SIG-M5 treated with dmso at 0.1 percent for 504 hours (cell line): ENCODE data around the gene POLN.

Source experiments
- DNase-seq: peaks from one replicate; lab custom pipeline; 2025; ENCODE audit not compliant: unreplicated experiment; lab: John Stamatoyannopoulos, UW

The POLN gene

DNA sequence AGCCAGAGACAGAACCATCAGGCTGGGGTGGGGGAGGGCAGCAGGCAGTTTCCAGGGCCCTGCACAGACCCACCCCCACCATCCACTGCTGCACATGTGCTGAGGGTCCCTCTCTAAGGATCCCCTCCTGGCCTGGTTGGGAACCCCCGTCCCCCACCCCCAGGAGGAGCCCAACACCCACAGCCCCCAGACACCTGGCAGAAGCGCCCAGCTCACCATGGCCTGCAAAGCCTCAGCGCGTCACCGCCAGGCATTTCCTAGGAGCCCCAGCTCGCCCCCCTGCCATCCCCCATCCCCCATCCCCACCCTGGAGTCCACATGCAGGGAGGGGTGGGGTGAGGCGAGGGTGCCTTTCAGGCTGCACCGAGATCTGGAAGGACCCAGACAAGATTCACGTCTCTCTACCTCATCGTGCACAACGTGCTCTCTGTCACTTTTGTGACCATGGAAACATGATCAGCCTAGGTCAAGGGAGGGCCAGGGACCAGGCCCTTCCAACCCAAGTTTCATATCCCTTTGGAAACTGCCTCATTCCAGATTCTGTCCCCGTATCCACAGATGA lies 10.7 kb upstream of the POLN start:
- DNase-seq = no peak

DNA sequence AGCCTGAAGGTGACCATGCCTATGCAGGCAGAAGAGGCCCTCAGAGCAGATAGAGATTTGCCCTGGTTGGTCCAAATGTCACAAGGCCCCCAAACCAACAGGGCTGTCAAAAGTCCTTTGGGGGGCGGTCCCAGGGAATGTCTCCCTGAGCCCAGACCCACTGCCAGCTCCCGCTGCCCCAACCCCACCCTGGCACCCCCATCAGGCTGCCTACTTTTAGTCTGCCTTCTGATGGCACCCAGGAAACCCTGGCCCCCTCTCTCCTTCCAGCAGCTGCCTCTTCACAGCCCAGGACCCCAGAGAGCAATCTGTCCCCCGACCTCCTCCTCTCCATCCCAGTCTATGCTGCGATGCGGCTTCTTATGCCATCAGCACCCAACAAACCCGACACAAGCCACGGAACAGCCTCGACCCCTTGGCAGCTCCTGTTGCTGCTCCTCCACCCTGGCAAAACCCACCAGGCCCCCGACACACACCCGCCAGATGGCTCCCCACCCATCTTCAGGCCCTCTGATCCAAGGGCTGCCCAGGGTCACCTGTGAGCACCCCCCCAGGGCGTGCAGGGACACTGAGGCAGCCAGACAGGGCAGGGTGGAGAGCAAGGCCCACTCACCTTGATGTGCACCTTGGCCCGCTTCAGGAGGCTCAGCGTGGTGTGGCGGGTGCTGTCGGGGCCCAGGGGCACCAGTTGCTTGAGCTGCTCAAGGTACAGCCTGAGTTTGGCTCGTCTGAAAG lies 10.0 kb upstream of the POLN start:
- no peak for DNase-seq

DNA sequence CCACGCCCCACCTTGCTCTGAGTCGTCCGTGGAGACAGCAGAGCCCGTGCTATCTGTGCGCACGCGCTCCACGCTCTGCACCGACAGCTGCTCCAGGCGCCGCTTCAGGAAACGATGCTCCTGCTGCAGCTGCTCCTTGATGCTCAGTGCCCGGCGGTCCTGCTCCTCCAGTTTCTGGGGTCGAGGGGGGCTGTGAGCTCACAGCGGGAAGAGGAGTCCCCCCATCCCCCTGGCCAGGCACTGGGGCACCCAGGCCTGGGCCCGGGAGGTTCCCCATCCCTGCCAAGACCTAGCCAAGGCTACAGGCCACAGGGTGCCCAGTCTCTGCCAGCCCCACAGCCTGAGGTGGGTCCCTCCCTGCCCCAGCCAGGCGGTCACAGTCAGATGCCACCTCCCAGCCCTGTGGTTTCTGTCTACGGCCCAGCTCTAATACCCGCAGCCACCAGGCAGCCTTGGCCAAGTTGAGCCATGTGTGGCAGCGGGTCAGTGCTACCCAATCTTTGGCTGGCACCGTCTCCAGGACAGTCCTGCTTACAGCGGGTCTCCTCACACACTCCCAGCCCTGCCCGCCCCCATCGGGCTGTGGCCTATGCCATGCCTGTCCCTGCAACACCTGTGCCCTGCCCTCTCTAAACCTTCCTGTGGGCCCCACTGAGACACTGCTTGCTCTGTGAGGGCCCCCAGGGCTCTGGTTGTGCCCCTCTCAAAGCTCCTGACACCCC lies 9.3 kb upstream of the POLN start:
- DNase-seq = no peak

DNA sequence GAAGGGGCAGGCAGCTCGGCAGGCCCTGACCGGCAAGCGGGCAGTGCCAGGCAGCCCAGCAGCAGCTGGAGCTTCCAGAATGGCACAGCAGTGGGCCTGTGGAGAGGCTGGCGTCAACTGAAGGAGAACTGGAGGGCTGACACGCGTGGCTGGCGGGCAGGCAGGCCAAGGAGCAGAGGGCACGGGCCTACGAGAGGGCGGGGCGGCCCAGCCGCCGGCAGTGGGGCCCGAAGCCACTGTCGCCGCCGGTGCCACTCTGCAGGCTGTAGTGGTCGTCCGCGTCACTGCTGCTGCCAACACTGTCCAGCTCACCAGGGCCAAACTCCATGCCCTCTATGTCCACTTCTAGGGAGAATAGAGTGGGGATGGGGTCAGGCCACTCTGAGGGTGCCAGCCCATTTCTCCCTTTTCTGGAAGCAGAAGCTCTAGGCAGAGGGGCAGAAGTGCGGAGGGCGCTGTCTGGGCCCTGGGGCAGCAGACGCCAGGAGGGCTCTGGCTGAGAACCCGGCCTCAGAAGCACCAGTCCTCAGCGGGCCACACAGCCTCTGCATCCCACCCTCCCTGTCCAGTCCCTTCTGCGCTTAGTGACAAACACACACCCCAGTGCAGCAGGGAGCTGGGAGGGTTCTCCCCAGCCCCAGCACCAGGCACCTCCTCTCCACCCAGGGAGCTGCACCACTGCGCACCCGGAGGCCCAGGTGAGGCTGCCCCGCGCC lies 8.6 kb upstream of the POLN start:
- DNase-seq = no peak

DNA sequence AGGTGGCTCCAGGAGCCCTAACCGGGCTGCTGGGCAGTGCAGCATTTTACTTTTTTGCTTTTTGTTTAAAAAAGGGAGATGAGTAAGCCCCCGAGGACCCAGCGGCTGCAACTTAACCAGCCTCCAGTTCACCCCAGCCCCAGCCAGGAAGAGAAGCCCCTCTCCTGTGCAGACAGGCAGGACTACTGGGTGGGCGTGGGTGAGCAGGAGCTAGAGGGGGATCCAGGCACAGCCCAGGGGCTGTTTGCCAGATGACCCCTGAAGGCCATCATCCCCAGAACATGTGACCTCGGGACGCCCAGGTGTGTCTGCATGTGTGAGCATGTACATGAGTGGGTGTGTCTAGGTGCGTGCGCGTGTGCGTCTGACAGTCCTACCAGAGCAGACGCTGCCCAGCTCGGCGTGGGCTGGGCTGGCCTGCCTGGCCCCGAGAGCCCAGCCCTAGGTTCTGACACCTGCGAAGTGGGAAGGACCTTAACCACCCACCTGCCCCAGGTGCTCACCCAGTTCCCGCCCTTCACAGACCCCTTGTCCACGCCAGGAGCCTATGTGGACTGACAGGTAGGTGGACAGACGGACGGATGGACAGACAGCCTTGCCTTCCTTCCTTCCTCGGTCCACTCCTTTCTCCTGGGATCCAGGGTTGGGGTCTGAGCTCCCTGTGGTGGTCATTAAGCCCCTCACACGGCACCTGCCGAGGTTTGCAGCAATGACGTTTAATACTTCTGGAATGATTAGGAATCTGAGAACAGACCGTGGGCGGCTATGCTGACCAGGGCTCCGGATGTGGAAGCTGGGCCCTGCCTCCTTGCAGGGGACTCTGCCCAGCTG lies 7.8 kb upstream of the POLN start:
- DNase-seq = no peak

DNA sequence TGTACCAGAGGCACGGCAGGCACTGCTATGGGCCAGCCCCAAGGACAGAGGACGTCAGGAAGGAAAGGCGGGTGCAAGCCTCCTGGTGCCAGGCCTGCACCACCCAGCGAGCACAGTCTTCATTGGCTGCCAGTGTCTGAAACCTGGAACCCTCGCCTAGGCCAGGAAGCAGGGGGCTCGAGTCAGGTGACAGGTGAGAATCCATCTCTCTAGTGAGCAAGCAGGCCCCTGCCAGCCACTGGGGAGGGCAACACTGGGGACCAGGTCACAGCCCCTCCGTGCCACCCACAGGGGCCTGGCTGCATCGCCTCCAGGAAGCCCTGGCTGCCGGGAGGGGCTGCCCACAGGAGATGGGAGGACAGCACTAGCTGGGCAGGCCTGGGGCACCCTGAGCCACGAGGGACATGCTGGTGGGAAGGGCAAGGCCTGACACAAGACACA lies 6.9 kb upstream of the POLN start:
- no peak for DNase-seq

DNA sequence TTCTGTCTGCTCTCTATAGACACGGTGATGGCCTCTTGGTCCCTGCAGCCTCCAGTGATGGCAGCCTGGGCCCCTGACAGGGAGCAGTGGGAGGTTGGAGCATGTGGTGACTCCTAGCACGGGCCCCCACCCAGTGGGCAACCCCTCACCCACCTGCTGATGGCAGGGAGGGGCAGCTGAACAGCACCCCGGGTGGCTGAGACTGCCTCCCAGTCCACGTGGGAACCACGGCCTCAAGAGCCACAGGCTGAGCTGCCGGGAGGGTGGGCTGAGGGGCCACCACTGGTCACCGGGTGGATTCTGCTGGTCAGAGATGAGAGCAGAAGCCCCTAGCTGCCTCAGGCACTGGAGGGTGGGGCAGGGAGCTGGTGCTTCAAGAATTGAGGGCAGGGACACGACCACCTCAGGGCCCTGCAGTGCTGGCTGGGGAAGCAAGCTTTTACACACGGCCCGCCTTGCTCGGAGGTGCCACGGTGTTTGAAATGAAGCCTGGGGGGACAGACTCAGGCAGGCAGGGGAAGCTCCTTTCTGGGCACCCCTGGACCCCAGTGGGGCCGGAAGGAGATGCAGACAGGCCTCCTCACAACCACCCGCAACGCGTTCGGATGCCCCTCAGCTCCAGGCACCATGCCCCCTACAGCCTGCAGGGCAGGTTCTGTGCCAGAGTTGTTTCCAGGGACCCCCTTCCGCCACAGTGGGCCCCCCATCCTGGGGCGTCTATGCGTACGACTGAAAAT lies 6.3 kb upstream of the POLN start:
- no peak for DNase-seq

DNA sequence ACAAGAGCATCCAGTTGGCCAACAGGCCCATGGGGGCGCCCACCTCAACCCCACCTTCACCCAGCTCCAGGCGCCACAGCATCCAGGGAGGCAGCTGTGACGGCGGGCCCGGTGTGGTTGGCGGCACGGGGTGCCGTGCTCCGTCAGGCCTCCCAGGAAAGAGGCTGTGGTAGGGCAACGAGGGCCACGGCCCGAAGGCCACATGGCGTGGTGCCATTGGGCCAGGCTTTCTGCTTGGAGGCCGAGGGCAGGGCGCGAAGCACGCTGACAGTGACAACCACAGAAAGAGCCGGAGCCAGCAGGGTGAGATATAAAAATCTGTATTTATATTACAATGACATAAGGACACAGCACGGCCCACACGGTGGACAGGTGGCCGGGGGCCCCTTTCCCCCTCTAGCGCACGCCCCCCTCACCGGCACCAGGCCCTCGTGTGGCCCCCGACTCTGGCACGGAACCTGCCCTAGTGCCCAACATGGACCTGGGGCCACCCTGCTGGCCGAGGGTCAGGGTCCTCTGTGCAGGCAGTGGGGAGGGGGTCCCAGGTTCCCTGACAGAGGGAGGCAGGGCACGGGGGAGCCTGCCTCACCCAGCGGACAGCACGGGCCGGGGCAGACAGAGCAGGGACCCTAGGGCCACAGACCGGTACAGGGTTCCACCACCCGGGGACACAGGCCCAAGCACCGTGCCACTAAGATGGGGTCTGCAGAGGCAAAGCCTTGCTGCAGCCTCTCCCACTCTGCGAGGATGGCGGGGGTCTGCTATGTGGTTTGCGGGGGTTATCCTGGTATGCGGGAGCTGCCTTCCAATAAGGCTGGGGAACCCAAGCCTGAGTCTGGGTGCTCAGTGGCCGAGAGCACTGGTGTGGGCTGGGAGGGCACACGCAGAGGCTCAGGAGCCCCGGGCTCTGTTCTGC lies 5.5 kb upstream of the POLN start:
- no peak for DNase-seq

DNA sequence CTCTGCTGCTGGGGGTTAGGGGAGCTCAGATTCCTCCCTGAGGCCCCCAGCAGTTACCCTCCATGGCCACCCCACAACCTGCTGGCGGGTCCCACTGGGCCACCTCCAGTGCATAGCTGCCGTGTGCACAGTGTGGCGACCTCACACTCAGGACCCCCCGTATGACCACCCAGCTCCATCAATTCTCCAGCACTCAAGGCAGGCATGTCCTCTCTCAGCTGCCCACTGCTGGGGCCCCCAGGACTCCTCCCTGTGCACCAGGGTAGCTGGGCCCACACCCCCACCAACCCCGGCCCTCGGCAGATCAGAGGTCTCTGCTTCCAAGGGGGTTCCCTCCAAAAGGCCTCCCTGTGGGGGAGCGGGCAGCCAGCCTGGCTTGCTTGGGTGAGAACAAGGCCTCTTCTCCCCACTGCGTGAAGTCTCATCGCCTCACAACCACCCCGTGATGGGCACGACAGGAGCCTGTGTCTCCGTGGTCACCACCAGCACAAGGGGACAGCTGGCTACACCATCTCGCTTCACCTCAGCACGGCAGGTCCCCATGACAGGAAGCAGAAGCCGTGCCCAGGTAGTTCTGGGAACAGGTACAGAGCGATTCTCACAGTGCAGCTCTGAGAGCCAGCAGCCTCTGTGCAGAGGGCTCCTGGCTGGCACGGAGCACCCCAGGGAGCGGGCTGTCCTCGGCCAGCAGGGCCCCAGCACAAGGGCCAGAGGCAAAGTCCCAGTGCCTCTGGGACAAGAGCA lies 4.6 kb upstream of the POLN start:
- DNase-seq = no peak

DNA sequence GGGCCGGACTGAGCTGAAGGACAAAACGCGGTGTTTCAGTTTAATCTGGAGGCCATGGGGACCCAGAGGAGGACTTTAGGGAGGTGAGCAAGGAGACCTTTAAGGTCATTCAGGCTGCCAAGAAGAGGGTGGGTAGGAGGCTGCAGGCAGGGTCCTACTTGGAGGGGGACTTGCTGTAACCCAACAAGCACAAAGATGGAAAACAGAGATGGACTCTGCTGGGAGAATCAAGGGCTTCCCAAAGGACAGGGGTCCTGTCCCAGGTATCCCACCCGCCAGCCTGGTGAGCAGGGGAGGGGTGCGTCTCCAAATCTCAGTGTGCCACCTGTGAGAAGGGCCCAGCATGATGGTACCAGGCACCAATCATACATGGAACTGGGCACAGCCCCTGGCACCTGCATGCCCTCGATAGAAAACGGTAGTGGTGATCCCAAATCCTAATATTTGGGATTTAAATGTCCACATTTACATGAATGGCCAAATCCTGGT lies 3.9 kb upstream of the POLN start:
- no peak for DNase-seq

DNA sequence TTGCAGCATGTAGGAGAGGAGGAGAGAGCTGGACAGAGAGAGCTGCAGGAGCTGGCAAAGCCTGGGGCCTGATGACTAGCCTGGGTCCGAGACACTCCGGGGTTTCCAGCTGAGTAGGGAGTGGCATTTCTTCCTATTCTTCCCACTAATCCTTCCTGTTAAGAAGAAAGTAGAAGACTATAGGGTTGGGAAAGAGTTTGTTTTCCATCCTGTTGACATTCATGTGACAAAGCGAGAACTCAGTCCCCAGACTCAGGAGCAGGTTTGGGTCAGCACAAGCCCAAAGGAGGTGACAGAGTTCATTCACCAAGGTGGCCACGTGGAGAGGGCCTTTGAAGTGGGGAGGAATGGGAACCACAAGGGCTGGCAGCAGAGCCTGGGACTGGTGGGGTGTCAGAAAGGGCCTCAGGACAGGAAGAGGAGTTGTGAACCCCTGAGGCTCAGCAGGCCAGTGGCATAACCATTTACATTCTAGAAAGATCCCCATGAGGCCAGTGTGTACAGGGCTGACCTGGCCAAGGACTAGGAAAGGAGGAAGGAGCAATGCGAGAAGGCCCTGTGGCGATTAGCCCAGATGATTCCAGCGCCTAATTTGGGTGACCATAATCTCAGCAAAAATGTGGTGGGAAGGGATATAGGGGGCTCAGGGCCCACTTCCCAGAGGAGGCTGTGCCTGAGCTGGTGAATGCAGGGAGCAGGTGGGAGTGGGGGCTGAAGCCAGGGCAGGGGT lies 3.3 kb upstream of the POLN start:
- DNase-seq = no peak

DNA sequence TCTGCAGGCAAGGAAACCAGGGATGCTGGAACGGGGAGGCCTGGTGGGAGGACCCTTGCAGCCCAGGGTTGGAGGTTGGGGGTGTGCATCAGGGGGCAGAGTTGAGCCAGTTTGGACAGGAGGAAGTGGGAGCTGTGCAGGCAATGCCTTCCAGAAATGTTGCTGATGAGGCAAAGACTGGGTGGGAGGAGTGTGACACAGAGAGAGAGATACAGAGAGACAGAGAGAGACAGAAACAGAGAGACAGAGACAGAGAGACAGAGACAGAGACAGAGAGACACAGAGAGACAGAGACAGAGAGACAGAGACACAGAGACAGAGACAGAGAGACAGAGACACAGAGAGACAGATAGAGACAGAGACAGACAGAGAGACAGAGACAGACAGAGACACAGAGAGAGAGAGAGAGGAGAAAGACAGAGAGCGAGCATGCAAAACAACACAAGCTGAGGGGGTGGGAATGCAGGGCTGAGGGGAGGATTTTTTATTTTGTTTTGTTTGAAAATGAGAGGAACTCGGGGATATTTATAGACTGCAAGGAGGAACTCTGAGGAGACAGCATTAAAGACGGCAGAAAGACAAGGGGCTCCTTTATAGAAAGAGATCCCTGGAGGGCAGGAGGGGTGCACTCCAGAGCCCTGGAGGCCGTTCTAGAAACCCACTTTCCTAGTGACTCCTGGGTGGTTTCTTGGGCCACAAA lies 1.9 kb upstream of the POLN start:
- DNase-seq = peak; percentile 74

DNA sequence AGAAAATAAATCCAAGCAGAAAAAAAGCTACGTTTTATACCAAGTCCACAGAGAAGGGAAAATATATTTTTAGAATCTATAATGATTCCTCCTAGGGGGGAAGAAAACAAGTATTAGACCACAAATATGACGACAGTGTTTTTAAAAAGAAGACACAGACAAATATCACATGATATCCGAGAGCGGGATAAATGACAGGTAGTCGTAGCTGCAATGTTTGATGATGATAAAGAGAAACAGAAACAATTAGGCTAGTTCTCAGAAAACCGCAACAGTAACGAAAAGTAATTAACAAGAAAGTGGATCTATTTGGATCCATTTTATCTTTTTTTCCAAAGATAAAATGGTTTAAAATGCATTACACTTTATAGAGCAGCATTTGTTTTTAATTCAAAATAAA lies 918 bp downstream of the POLN start:
- no peak for DNase-seq

DNA sequence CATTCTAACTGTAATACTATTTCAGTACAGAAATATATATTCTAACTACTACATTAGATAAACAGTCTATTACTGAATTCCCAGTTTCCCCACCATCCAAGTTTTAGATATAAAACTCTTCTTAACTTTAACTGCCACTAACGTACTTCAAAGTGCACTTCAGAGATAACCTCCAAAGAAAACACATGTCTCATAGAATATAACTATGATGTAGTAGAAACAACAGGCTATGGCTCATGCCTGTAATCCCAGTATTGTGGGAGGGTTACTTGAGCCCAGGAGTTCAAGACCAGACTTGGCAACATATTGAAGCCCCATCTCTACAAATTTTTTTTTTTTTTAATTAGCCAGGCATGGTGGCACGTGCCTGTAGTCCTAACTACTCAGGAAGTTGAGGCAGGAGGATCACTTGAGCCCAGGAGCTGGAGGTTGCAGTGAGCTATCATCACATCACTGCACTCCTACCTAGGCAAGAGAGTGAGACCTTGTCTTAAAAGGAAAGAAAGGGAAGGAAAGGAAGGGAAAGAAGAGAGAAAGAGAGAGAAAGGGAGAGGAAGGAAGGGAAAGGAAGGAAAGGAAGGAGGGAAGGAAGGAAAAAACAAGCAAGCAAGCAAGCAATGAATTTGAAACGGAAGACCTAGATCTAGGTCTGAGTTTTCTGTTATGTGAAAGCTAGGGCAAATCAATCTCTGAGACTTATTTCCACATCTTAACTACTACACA lies 4.8 kb downstream of the POLN start:
- no peak for DNase-seq

DNA sequence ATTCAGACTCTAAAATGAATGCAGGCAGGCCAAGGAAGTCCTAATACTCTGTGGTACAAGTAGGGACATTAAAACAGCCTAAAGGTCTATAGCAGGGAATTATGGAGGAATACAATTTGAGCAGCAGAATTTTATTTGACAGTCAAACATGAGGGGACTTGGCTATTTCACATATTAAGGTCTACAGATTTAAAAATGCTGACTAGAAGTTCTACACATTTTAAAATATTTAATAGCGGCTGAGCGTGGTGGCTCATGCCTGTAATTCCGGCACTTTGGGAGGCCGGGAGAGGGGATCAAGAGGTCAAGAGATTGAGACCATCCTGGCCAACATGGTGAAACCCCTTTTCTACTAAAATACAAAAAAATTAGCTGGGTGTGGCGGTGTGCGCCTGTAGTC lies 10.8 kb downstream of the POLN start:
- DNase-seq = no peak

DNA sequence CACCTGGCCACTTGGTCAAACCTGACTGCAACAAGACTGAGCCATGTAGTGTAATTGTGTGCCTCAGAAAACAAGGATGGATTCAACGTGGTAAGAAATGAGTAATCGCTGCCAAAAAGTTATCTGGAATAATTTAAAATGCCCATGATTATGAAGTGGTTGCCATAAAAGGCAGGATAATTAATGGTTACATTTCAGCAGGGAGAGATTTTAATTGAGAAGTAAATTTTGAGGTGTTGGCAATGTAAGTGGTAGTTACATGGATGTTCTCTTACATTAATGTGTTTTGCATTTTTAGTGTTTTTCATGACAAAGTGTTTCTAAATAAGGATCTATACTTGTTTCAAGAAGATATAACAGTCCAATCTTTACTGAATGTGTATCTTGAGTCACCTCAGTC lies 15.7 kb downstream of the POLN start:
- DNase-seq = no peak
